GM06990 (cell line): ENCODE measurements around the gene EMILIN3.

Experiments used
- DNase-seq: peaks from one replicate; pipeline ENCODE4 v3.0.0-alpha.2; 2011; ENCODE audit not compliant: insufficient read length; ENCODE audit errors: extremely low read depth
- H3K27me3 ChIP-seq: replicated peaks from 2 replicates; pipeline ENCODE4 v1.6.0; 2011; ENCODE audit warnings: low read length; ENCODE audit not compliant: control insufficient read depth, insufficient read depth
- H3K36me3 ChIP-seq: 2 replicates; pipeline ENCODE4 v1.5.1; 2011; ENCODE audit warnings: low read length; ENCODE audit not compliant: control insufficient read depth, insufficient read depth
- H3K4me3 ChIP-seq: replicated peaks from 2 replicates; pipeline ENCODE4 v1.5.1; 2011; ENCODE audit warnings: low read depth, mild to moderate bottlenecking, control low read depth, low read length
- TF ChIP-seq, protein P1 (sequence below): IDR thresholded peaks from 2 replicates; pipeline ENCODE4 v1.5.1; 2011; ENCODE audit warnings: low read length, control low read depth, mild to moderate bottlenecking, inconsistent platforms; ENCODE audit not compliant: insufficient read depth, poor library complexity, severe bottlenecking

Gene EMILIN3

DNA sequence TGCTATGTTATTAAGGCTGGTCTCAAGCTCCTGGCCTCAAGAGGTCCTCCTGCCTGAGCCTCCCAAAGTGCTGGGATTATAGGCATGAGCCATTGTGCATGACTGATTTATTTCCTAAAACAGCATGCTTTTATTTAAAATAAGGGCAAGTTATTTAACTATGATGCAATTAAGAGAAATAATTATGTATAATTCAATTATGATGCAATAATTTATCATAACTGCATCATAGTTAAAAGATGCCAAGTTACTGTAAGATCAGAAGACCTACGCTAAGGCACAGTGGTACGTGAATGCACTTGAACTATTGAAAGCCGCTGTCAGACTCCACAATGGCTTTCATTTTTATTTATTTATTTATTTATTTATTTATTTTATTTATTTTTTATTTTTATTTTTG lies 24.3 kb upstream of the EMILIN3 start:
- DNase-seq: no peak
- H3K27me3 ChIP-seq: no peaks in the 10 kb centered on the region
- H3K4me3 ChIP-seq: no peak overlapping the region
- TF ChIP-seq, protein P1, sequence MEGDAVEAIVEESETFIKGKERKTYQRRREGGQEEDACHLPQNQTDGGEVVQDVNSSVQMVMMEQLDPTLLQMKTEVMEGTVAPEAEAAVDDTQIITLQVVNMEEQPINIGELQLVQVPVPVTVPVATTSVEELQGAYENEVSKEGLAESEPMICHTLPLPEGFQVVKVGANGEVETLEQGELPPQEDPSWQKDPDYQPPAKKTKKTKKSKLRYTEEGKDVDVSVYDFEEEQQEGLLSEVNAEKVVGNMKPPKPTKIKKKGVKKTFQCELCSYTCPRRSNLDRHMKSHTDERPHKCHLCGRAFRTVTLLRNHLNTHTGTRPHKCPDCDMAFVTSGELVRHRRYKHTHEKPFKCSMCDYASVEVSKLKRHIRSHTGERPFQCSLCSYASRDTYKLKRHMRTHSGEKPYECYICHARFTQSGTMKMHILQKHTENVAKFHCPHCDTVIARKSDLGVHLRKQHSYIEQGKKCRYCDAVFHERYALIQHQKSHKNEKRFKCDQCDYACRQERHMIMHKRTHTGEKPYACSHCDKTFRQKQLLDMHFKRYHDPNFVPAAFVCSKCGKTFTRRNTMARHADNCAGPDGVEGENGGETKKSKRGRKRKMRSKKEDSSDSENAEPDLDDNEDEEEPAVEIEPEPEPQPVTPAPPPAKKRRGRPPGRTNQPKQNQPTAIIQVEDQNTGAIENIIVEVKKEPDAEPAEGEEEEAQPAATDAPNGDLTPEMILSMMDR: no peak
- H3K36me3 ChIP-seq: no peaks in the 10 kb centered on the region

DNA sequence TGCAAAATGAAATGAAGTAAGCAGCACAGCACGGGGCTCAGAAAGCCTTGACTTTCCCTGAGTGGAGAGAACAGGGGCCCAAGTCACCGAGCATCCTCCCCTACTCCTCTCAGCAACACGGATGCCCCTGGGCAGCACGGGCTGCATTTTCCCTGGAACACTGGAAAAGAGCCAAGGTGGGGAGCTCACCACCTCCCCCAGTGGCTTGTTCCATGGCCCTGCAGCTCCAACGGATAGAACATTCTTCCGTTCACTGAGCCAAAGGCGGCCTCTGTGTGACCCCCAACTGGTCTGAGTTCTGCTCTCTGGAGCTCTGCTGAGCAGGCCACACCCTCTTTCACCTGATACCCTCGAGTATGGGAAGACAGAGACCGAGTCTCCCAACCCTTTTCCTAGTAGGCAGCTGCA lies 20.8 kb upstream of the EMILIN3 start:
- TF ChIP-seq, protein P1: no peak
- no peaks in the 10 kb centered on the region for H3K36me3 ChIP-seq
- H3K4me3 ChIP-seq: no peak overlapping the region
- no peak for DNase-seq
- no peaks in the 10 kb centered on the region for H3K27me3 ChIP-seq

GRCh38 chr20:41386502-41387427 lies 20.1 kb upstream of the EMILIN3 start:
- Histone ChIP-seq H3K36me3 (no peaks in the 10 kb centered on the region), H3K4me3 (no peak overlapping the region), H3K27me3 (no peaks in the 10 kb centered on the region)
- TF ChIP-seq, protein P1: no peak
- DNase-seq: no peak

DNA sequence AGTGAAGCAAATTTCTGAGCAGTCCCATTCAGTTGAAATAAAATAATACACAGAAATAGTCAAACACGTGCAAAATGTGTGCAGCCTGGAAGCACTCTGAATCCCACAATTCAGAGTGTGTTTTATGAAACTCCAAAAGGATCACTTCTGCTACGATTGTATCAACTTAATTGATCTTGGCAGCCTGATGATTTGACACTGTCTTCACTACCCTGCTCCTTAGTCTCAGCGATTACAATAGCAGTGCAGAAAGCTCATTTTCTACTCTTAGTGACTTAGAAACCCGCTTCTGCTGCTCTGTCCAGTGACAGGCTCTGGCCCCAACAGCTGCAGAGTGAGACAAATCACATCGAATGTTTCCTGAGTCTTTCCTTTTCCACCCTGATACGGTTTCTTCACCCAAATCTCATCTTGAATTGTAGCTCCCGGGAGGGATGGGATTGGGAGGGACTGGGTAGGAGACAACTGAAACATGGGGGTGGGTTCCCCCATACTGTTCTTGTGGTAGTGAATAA lies 16.2 kb upstream of the EMILIN3 start:
- H3K36me3 ChIP-seq: no peaks in the 10 kb centered on the region
- DNase-seq: no peak
- TF ChIP-seq, protein P1: no peak
- no peak overlapping the region for H3K4me3 ChIP-seq
- no peaks in the 10 kb centered on the region; the same call in 1 of the 2 replicates for H3K27me3 ChIP-seq

DNA sequence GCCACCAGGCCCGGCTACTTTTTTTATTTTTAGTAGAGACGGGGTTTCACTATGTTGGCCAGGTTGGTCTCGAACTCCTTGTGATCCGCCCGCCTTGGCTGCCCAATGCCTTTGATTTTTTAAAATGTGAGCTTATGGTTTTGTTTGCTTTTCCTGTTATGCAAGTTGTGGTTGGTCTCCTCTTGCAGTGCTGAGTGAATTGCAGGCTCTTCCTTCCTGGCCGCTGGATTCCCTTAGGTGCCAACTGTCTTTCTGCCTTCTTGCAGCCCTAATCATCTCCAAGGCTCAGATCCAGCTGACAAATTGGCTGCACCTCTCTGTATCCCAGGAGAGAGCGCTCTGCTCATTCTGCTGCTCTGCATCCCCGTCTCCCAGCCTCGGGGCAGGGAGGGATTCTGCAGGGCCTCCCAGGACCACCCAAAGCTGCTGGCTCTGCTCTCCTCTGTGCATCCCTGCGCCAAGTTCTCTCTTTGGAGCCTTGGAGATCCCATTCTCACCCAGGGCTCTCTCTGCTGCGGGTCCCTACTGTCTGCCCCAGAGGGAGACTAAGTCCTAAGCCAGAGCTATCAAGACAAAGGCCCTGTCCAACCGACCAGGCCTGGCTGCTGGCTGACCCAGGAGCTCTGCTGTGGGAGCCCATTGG lies 14.1 kb upstream of the EMILIN3 start:
- no peak overlapping the region for H3K4me3 ChIP-seq
- H3K36me3 ChIP-seq: no peaks in the 10 kb centered on the region
- DNase-seq: no peak
- no peaks in the 10 kb centered on the region; the same call in 1 of the 2 replicates for H3K27me3 ChIP-seq
- TF ChIP-seq, protein P1: no peak
